Testis (tissue), 3 donors: ENCODE results near the gene PRDM10. TPM values are rescaled to one million over a fixed set of nuclear protein-coding genes. Genes with fewer than 3 reads are reported as not detected.

ENCODE experiments used
- DNase-seq: peaks from one replicate; pipeline ENCODE4 v3.0.0-alpha.2; 2019
- H3K27ac ChIP-seq, 2 donors: fragments of 200-600 bp; sonication (generic); one replicate each; pipeline ENCODE4 v1.5.1; 2019
- H3K27me3 ChIP-seq: fragments of 200-600 bp; sonication (generic); one replicate; pipeline ENCODE4 v1.5.1; 2019
- H3K36me3 ChIP-seq: fragments of 200-600 bp; sonication (generic); one replicate; pipeline ENCODE4 v1.5.1; 2017; ENCODE audit warnings: low read depth; ENCODE audit errors: missing control alignments
- H3K4me1 ChIP-seq: fragments of 200-600 bp; sonication (generic); one replicate; pipeline ENCODE4 v1.5.1; 2019
- H3K4me3 ChIP-seq, 2 donors: fragments of 200-600 bp; sonication (generic); one replicate each; pipeline ENCODE4 v1.5.1; 2017 to 2019
- H3K9me3 ChIP-seq: fragments of 200-600 bp; sonication (generic); one replicate; pipeline ENCODE4 v1.5.1; 2017
- POLR2A ChIP-seq: fragments of 450-650 bp; IDR thresholded peaks from one replicate; pipeline ENCODE4 v1.6.1; 2017; ENCODE audit warnings: antibody characterized with exemption, mild to moderate bottlenecking, moderate library complexity
- WGBS, 2 donors: methylation state at CpG; one replicate each; pipeline ENCODE4 v1.1.5; 2018; 5-methylcytosine and 5-hydroxymethylcytosine counted together
- intact Hi-C: fragments of 100-400 bp; cut with DNase I; formaldehyde crosslinking; loops from one replicate; pipeline ENCODE4 v1.15.1; 2023; ENCODE audit warnings: low total_unique reads
- polyA plus RNA-seq: library from polyadenylated mRNA; stranded (reverse); fragments of 350-450 nt; fragmentation: Illumina TruSeq; extraction: RNeasy Lipid Tissue Mini Kit (QIAGEN cat#74804); gene quantifications from one replicate; pipeline ENCODE4 v1.2.3, GENCODE V29; 2014; ENCODE audit warnings: low read depth, low replicate concordance; ENCODE audit not compliant: insufficient read depth
- total RNA-seq, 2 donors: library from RNA; depleted of rRNA; stranded (reverse); fragments of >200 nt; gene quantifications; one replicate each; pipeline ENCODE4 v1.2.3, GENCODE V29; 2016
- TF ChIP-seq, protein P1 (sequence below), 3 experiments: fragments of 450-650 bp in 2 of 3; fragments of 200-600 bp in 1 of 3; sonication (generic) in 1 of 3; IDR thresholded peaks; one replicate each; pipeline ENCODE4 v1.5.1; 2016 to 2019; ENCODE audit warnings: antibody characterized with exemption in 3 of 3, mild to moderate bottlenecking in 2 of 3, moderate library complexity in 1 of 3

PRDM10 gene
- total and polyA plus RNA-seq, 3 donors from 2014 or later: 4.9 to 14.7 (median 9.2) TPM

DNA sequence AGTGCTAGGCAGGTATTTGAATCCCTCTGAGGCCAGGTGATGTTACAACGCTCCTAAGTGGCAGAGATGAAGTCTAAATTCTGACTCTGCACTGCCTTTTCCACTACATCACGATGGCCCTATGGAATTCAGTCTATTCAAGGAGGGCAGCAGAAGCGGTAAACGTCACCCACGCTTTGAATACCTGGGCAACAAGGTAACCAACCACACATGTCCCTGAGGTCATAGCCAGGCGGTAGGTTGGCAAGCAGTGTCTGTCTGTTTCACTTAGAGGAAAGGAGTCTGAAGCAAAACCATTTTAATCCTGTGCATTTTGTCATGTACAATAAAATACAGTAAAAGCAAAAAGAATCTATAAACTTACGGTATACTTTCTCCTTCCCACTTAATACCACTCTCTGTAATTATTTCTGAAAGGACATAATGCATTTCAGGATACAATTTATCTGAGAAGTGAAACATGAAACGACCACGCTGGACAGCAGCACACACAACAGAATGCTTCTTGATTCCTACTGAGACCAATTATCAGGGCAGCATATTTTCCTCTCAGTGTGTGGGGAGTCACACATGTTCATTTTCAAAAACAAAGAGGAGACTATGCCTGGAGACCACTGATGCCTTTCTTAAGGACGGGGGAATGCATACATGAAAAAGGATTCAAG is 51.3 kb downstream of the PRDM10 start:
- intact Hi-C loops: no loop called here
- no peak for DNase-seq
- 38 to 55% methylated on average over 10 of the region's 10 CpGs for WGBS, 2 donors
- Histone ChIP-seq H3K4me1 (peaks cover 6% of the 10 kb centered on the region), H3K27me3 (no peaks in the 10 kb centered on the region), H3K9me3 (no peaks in the 10 kb centered on the region), H3K4me3 (no peak overlapping the region), H3K27ac (no peak overlapping the region), H3K36me3 (no peaks in the 10 kb centered on the region)
- TF ChIP-seq, protein P1, sequence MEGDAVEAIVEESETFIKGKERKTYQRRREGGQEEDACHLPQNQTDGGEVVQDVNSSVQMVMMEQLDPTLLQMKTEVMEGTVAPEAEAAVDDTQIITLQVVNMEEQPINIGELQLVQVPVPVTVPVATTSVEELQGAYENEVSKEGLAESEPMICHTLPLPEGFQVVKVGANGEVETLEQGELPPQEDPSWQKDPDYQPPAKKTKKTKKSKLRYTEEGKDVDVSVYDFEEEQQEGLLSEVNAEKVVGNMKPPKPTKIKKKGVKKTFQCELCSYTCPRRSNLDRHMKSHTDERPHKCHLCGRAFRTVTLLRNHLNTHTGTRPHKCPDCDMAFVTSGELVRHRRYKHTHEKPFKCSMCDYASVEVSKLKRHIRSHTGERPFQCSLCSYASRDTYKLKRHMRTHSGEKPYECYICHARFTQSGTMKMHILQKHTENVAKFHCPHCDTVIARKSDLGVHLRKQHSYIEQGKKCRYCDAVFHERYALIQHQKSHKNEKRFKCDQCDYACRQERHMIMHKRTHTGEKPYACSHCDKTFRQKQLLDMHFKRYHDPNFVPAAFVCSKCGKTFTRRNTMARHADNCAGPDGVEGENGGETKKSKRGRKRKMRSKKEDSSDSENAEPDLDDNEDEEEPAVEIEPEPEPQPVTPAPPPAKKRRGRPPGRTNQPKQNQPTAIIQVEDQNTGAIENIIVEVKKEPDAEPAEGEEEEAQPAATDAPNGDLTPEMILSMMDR (IDR thresholded peaks at IDR 0.05): no peak

DNA sequence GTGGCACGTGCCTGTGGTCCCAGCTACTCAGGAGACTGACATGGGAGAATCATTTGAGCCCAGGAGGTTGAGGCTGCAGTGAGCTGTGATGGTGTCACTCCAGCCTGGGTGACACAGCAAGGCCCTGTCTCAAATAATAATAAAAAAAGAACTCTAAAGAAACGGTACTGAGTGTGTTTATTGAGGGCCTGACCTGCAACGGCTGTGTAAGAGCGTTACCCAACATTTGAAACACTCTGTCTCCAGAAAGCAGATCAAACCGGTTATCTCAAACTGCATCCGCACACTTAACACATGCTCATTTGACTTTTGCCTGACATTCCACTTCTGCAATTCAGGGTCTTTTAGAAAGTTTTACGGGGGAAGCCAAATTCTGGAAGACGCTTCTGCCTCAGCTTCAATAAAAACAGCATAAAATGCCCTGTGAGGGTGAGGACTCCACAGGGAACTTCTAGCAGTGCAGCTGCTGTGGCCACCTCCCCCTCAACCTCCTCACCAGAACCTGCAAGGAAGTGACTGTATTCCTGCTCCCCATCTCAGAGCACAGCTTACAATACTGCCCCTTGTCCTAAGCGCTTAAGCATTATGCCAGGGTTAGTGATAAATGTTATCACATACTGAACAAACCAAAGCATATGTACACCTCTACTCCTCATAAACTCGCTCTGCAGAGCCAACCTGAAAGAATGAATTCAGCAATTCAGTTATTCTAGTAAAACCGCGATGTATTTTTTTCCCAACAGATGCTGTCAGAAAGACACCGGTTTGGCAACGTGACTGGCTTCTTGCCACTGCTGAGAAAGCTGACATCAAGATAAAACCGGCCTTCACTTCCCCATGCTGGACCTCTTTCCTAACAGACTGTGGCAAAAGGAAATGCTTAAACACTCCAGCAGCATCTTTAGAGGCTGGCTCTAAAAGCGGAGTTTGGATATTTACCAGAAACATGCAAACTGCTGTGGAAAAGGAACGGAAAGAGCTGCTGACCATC is 52.2 kb downstream of the PRDM10 start:
- TF ChIP-seq, protein P1 (IDR thresholded peaks at IDR 0.05): no peak
- TF ChIP-seq POLR2A: no peak
- H3K36me3 ChIP-seq: no peaks in the 10 kb centered on the region
- peak; percentile 48 for DNase-seq
- no peaks in the 10 kb centered on the region for H3K9me3 ChIP-seq
- intact Hi-C loops: no loop called here
- H3K27me3 ChIP-seq: no peaks in the 10 kb centered on the region
- H3K27ac ChIP-seq: no peak overlapping the region
- no peak overlapping the region for H3K4me3 ChIP-seq
- peaks cover 6% of the 10 kb centered on the region for H3K4me1 ChIP-seq
- WGBS, 2 donors: 34 to 49% methylated on average over 17 of the region's 17 CpGs

DNA sequence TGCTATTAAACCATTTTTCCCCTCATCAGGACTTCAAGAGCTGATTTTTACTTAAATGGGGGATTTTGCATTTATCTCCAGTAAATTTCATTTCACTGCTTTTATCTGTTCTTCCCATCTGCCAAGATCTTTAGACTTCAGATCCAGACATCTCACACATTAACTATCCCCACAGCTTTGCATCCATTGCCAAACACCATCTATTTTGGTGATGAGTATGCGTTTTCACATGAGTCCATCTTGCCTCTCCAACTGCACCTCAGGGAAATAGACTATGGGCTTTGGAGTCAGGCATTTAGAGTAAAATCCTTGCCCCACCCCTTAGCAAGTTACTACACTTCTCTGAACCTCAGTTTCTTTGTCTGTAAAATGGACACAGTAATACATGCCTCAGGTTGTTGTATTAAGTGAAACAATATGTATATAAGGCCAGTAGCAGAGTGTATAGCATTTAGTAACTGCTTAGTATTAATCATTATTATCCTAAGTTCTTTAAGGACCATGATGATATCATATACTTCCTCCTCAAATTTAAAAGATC is 53.6 kb downstream of the PRDM10 start:
- 86 to 91% methylated on average over 1 of the region's 1 CpG for WGBS, 2 donors
- H3K36me3 ChIP-seq: no peaks in the 10 kb centered on the region
- intact Hi-C loops: no loop called here
- no peak overlapping the region for H3K27ac ChIP-seq
- DNase-seq: no peak
- no peaks in the 10 kb centered on the region for H3K9me3 ChIP-seq
- H3K27me3 ChIP-seq: no peaks in the 10 kb centered on the region
- TF ChIP-seq POLR2A: no peak
- TF ChIP-seq, protein P1 (IDR thresholded peaks at IDR 0.05): no peak
- H3K4me3 ChIP-seq: no peak overlapping the region
- H3K4me1 ChIP-seq: peaks cover 6% of the 10 kb centered on the region

DNA sequence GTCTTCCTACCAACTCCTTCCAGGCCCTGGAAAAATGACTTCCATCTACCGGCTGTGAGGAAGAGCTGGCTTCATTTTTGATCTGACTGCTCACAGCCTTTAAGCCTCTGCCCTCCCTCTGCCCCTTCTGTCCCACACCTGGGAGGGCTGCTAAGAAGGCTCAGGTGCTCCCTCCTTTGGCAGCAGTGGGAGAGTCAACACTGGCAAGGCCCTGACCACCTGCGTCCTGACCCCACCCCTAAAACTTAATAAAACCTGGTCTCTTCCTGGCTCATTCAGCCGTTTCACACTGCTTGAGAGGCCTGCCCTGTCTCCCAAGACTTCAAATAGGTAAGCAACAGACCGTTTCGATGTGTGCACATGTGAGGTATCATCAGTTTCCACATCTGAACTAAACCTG is 55.2 kb downstream of the PRDM10 start:
- H3K4me1 ChIP-seq: peaks cover 6% of the 10 kb centered on the region
- no peaks in the 10 kb centered on the region for H3K36me3 ChIP-seq
- intact Hi-C loops: no loop called here
- H3K27me3 ChIP-seq: no peaks in the 10 kb centered on the region
- H3K4me3 ChIP-seq: no peak overlapping the region
- TF ChIP-seq, protein P1 (IDR thresholded peaks at IDR 0.05): no peak
- no peak for TF ChIP-seq POLR2A
- DNase-seq: no peak
- H3K9me3 ChIP-seq: no peaks in the 10 kb centered on the region
- no peak overlapping the region for H3K27ac ChIP-seq
- WGBS, 2 donors: 93 to 98% methylated on average over 5 of the region's 5 CpGs
